Esophagus squamous epithelium (tissue), 4 donors: ENCODE results near the gene MYBPC2.

Experiments
- POLR2A ChIP-seq, 4 donors: fragments of 450-650 bp; IDR thresholded peaks; one replicate each; pipeline ENCODE4 v1.6.1; 2017; ENCODE audit warnings: antibody characterized with exemption in 4 of 4, mild to moderate bottlenecking in 4 of 4, moderate library complexity in 3 of 4
- TF ChIP-seq, protein P1 (sequence below), 6 experiments: fragments of 450-650 bp in 4 of 6; fragments of 200-600 bp in 2 of 6; sonication (generic) in 2 of 6; IDR thresholded peaks; one replicate each; pipeline ENCODE4 v1.5.1; 2016 to 2019; ENCODE audit warnings: antibody characterized with exemption in 6 of 6, mild to moderate bottlenecking in 4 of 6, moderate library complexity in 4 of 6

DNA sequence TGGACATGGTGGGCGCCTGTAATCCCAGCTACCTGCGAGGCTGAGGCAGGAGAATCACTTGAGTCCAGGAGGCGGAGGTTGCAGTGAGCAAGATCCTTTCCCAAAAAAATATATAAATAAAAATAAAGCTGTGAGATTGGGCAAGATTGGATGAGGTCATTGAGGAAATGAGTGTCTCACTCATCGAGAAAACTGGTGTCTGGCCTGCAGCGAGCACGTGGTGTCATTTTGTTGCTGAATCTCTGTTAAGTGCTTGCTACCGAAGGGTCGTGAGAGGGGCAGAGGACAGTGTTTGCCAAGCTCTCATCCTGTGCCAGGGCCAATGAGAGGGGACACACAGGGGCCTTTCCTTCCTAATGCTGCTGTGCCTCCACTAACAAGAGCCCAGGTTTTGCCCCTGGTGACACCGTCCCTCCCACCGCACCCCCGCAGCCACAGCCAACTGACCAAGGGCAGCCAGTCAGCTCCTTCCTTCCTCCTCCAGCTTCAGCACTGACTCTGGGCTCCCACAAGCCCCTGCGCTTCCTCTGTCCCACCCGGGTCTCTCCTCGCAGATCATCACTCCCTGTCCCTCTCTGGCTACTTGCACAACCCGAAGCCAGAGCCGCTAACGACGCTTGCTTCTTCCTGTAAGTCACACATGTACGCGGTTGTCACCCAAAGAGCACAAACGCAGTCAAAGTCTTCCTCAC is 45.4 kb upstream of the MYBPC2 start:
- TF ChIP-seq, protein P1, sequence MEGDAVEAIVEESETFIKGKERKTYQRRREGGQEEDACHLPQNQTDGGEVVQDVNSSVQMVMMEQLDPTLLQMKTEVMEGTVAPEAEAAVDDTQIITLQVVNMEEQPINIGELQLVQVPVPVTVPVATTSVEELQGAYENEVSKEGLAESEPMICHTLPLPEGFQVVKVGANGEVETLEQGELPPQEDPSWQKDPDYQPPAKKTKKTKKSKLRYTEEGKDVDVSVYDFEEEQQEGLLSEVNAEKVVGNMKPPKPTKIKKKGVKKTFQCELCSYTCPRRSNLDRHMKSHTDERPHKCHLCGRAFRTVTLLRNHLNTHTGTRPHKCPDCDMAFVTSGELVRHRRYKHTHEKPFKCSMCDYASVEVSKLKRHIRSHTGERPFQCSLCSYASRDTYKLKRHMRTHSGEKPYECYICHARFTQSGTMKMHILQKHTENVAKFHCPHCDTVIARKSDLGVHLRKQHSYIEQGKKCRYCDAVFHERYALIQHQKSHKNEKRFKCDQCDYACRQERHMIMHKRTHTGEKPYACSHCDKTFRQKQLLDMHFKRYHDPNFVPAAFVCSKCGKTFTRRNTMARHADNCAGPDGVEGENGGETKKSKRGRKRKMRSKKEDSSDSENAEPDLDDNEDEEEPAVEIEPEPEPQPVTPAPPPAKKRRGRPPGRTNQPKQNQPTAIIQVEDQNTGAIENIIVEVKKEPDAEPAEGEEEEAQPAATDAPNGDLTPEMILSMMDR (IDR thresholded peaks at IDR 0.05): no peak
- TF ChIP-seq POLR2A (IDR thresholded peaks at IDR 0.05): no peak
